PFSK-1 (cell line): ENCODE data around the gene HRH3.

Source experiments
- FOXP2 ChIP-seq: optimal IDR thresholded peaks from 2 replicates; pipeline ENCODE3; 2011; ENCODE audit warnings: borderline replicate concordance, control low read depth, inconsistent platforms; ENCODE audit not compliant: insufficient read depth; ENCODE audit errors: extremely low read length, extremely low read depth
- POLR2AphosphoS5 ChIP-seq: IDR thresholded peaks from 2 replicates; pipeline ENCODE4 v1.6.1; 2012; ENCODE audit warnings: low read depth, mild to moderate bottlenecking, control low read depth, low read length, moderate library complexity
- REST ChIP-seq, 2 experiments: IDR thresholded peaks; 2 replicates each; pipeline versions ENCODE4 v1.6.1 to v1.8.0; 2011 to 2012; ENCODE audit warnings: low read depth in 2 of 2, low read length in 2 of 2, control low read depth in 1 of 2, inconsistent platforms in 1 of 2, mild to moderate bottlenecking in 1 of 2, moderate library complexity in 1 of 2; ENCODE audit not compliant: insufficient read depth in 1 of 2
- SIN3A ChIP-seq: IDR thresholded peaks from 2 replicates; pipeline ENCODE4 v1.6.1; 2012; ENCODE audit warnings: mild to moderate bottlenecking, low read length, moderate library complexity, borderline replicate concordance; ENCODE audit not compliant: insufficient read depth
- TAF1 ChIP-seq: IDR thresholded peaks from 2 replicates; pipeline ENCODE4 v1.6.1; 2012; ENCODE audit warnings: low read length, control low read depth, borderline replicate concordance; ENCODE audit not compliant: insufficient read depth

Gene HRH3

DNA sequence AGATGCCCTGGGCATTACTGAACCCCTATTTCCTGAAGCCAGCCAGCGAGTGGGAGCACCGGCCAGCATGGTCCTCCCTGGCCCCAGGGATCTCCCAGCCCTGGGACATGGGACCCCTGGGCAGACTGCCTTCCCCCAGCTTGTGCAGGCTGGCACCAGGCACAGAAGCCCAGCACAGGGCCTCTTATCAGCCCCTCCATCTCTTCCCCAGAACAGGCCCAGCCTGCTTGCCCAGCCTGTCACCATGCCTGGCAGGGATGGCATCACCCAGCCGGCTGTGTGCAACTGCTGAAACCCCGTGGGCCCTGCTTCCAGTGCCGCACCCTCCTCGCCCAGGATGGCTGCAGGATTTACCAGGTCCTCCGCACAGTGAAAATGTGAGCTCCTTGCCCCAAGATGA lies 12.1 kb upstream of the HRH3 start:
- TF ChIP-seq FOXP2 (no peak), POLR2AphosphoS5 (no peak), SIN3A (no peak), REST (IDR thresholded peaks at IDR 0.05; ENCODE audit: insufficient read depth in 1 of 2, low read depth in 2 of 2, low read length in 2 of 2) (no peak), TAF1 (no peak)

DNA sequence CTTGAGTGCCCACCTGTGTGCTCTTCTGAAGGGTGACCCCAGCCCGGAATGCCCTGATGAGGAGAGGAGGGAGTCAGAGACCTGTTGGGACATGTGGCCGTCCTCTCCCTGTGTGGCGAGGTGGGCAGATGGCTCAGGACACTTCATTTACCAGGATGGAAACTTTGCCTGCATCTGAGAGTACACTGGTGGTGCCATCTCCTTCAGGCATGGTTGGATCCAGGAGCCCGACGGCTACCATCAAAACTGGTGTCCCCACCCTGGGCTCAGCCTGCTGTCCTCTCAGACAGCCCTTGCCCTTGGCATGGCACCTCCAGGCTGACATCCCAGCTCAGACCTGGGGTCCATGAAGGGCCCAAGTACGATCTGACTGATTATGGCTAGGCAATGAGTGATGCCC lies 11.2 kb upstream of the HRH3 start:
- no peak for TF ChIP-seq TAF1
- no peak for TF ChIP-seq REST (IDR thresholded peaks at IDR 0.05; ENCODE audit: insufficient read depth in 1 of 2, low read depth in 2 of 2, low read length in 2 of 2)
- TF ChIP-seq SIN3A: no peak
- no peak for TF ChIP-seq FOXP2
- no peak for TF ChIP-seq POLR2AphosphoS5

DNA sequence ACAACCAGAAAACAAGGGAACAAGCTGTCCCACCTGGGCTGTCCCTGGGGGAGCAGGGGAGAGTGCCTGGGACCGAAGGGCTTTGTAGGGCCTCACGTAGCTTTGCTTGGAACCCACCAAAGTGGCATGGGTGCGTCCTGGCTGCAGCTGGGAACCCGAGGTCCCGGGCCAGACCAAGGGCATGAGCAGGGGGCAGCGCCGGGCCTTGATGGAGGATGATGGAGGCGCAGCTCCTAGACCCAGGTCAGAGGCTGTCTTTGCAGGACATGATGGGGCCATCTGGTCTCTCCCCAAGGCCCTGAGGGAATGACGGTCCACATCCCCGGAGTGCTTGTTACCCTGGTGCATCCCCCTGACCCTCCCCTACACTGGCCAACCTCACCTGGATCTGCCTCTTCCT lies 10.6 kb upstream of the HRH3 start:
- TF ChIP-seq TAF1 (no peak), FOXP2 (no peak), REST (IDR thresholded peaks at IDR 0.05; ENCODE audit: insufficient read depth in 1 of 2, low read depth in 2 of 2, low read length in 2 of 2) (no peak), POLR2AphosphoS5 (no peak), SIN3A (no peak)

DNA sequence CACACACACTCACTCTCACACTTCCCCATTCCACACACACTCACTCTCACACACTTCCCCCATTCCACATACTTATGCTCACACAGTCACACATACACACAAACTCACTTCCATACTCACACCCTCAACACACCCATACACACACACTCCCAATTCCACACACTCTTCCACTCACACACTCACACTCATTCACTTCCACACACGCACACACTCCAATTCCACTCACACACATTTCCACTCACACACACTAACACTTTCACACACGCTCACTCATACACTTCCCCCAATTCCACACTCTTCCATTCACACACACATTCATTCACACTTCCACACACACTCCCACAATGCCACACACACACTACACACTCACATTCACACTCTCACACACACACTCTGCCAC lies 10.2 kb upstream of the HRH3 start:
- TF ChIP-seq REST (IDR thresholded peaks at IDR 0.05; ENCODE audit: insufficient read depth in 1 of 2, low read depth in 2 of 2, low read length in 2 of 2) (no peak), SIN3A (no peak)

DNA sequence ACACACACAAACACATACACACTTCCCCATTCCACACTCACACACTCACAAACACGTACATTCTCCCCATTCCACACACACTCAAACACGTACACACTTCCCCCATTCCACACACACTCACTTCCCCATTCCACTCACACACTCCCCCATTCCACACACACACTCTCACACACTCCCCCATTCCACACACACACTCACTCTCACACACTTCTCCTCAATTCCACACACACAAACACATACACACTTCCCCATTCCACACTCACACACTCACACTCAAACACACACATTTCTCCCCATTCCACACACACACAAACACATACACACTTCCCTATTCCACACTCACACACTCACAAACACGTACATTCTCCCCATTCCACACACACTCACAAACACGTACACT lies 9.6 kb upstream of the HRH3 start:
- no peak for TF ChIP-seq POLR2AphosphoS5
- TF ChIP-seq SIN3A: no peak
- no peak for TF ChIP-seq TAF1
- TF ChIP-seq FOXP2: no peak
- TF ChIP-seq REST (IDR thresholded peaks at IDR 0.05; ENCODE audit: insufficient read depth in 1 of 2, low read depth in 2 of 2, low read length in 2 of 2): no peak
